SK-N-SH treated with all-trans-retinoic acid at 6 μM for 48 hours (cell line): Measurements from ENCODE around the gene ZNRF2.
"Not testable (repeated sequence)": the region's sequence is repeated elsewhere in the genome, so short reads cannot be mapped to it uniquely, and the experiment has no call there.

ENCODE experiments used
- ATAC-seq: fragments of 200-7000 bp; cut with Tn5 transposase; 3 replicates; pipeline ENCODE4 v1.9.1; 2020; ENCODE audit warnings: mild to moderate bottlenecking, moderate library complexity
- ARNTL ChIP-seq: fragments of 450-650 bp; formaldehyde crosslinking; IDR thresholded peaks from 2 replicates; pipeline ENCODE4 v1.5.0; 2020; ENCODE audit warnings: low read depth, mild to moderate bottlenecking, moderate library complexity, borderline replicate concordance
- BACH2 ChIP-seq: fragments of 250-450 bp; sonication (Bioruptor Pico); IDR thresholded peaks from 2 replicates; pipeline ENCODE4 v1.9.0; 2021; ENCODE audit warnings: mild to moderate bottlenecking, borderline replicate concordance
- CSDC2 ChIP-seq: fragments of 250-450 bp; sonication (Bioruptor Pico); IDR thresholded peaks from 2 replicates; pipeline ENCODE4 v1.5.0; 2020; ENCODE audit warnings: mild to moderate bottlenecking, moderate library complexity
- ESRRG ChIP-seq: fragments of 250-450 bp; sonication (Bioruptor Pico); IDR thresholded peaks from 2 replicates; pipeline ENCODE4 v1.6.1; 2021; ENCODE audit warnings: mild to moderate bottlenecking
- GLIS3 ChIP-seq: fragments of 250-450 bp; sonication (Bioruptor Pico); IDR thresholded peaks from 2 replicates; pipeline ENCODE4 v1.5.0; 2020; ENCODE audit warnings: mild to moderate bottlenecking, moderate library complexity
- ISL1 ChIP-seq: fragments of 250-450 bp; sonication (Bioruptor Pico); IDR thresholded peaks from 2 replicates; pipeline ENCODE4 v2.1.2; 2022; ENCODE audit warnings: mild to moderate bottlenecking, moderate library complexity
- OSR1 ChIP-seq: fragments of 250-450 bp; sonication (Bioruptor Pico); IDR thresholded peaks from 2 replicates; pipeline ENCODE4 v1.8.0; 2022; ENCODE audit warnings: moderate library complexity, mild to moderate bottlenecking, inconsistent platforms
- PPARA ChIP-seq: fragments of 250-450 bp; sonication (Bioruptor Pico); IDR thresholded peaks from 2 replicates; pipeline ENCODE4 v1.5.0; 2020; ENCODE audit warnings: mild to moderate bottlenecking, borderline replicate concordance
- RARB ChIP-seq: fragments of 250-450 bp; sonication (Bioruptor Pico); IDR thresholded peaks from 2 replicates; pipeline ENCODE4 v1.8.0; 2021; ENCODE audit warnings: mild to moderate bottlenecking, moderate library complexity
- TCF4 ChIP-seq: fragments of 250-450 bp; sonication (Bioruptor Pico); IDR thresholded peaks from 2 replicates; pipeline ENCODE4 v1.8.0; 2021; ENCODE audit warnings: mild to moderate bottlenecking, moderate library complexity, borderline replicate concordance
- TOX ChIP-seq: fragments of 250-450 bp; sonication (Bioruptor Pico); IDR thresholded peaks from 2 replicates; pipeline ENCODE4 v1.8.0; 2021; ENCODE audit warnings: mild to moderate bottlenecking, moderate library complexity, borderline replicate concordance
- ZC3H10 ChIP-seq: fragments of 250-450 bp; sonication (Bioruptor Pico); IDR thresholded peaks from 2 replicates; pipeline ENCODE4 v1.5.1; 2021; ENCODE audit warnings: mild to moderate bottlenecking, moderate library complexity
- ZFP30 ChIP-seq: fragments of 450-650 bp; formaldehyde crosslinking; IDR thresholded peaks from 2 replicates; pipeline ENCODE4 v1.5.0; 2022; ENCODE audit warnings: mild to moderate bottlenecking, moderate library complexity
- ZNF565 ChIP-seq: fragments of 450-650 bp; formaldehyde crosslinking; conservative IDR thresholded peaks from 2 replicates; pipeline ENCODE4 v1.5.0; 2020; ENCODE audit warnings: low read depth, mild to moderate bottlenecking, moderate library complexity
- ZNF70 ChIP-seq: fragments of 450-650 bp; formaldehyde crosslinking; IDR thresholded peaks from 2 replicates; pipeline ENCODE4 v1.5.0; 2020; ENCODE audit warnings: mild to moderate bottlenecking, moderate library complexity
- ZNF8 ChIP-seq: fragments of 450-650 bp; formaldehyde crosslinking; IDR thresholded peaks from 2 replicates; pipeline ENCODE4 v1.5.0; 2020; ENCODE audit warnings: mild to moderate bottlenecking, moderate library complexity
- TF ChIP-seq, protein P1 (sequence below): fragments of 250-450 bp; sonication (Bioruptor Pico); IDR thresholded peaks from 2 replicates; pipeline ENCODE4 v1.5.1; 2021; ENCODE audit warnings: mild to moderate bottlenecking, moderate library complexity
- TF ChIP-seq, protein P2 (sequence below): fragments of 250-450 bp; sonication (Bioruptor Pico); IDR thresholded peaks from 2 replicates; pipeline ENCODE4 v1.8.0; 2021; ENCODE audit warnings: low read depth, mild to moderate bottlenecking, moderate library complexity, borderline replicate concordance
- TF ChIP-seq, protein P3 (sequence below): fragments of 250-450 bp; sonication (Bioruptor Pico); IDR thresholded peaks from 2 replicates; pipeline ENCODE4 v1.8.0; 2020; ENCODE audit warnings: mild to moderate bottlenecking, moderate library complexity, borderline replicate concordance
- TF ChIP-seq, protein P4 (sequence below): fragments of 250-450 bp; sonication (Bioruptor Pico); IDR thresholded peaks from 2 replicates; pipeline ENCODE4 v1.5.1; 2020; ENCODE audit warnings: low read depth, mild to moderate bottlenecking, moderate library complexity

The ZNRF2 gene

DNA sequence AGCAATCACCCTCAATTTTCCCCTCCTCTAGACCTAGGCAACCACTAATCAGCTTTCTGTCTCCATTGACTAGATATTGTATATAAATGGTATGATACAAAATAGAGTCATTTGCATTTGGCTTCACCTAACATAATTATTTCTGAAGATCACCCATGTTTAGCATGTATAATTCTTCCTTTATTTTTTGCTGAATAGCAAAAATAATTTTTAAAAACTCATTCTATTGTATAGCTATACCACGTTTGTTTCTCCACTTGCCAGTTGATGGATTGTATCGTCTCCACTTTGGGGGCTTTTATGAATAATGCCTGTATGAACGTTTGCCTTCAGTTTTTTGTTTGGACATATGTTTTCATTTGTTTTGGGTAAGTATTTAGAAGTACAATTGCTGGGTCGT, 95.3 kb downstream of the ZNRF2 start:
- no peak for ATAC-seq

DNA sequence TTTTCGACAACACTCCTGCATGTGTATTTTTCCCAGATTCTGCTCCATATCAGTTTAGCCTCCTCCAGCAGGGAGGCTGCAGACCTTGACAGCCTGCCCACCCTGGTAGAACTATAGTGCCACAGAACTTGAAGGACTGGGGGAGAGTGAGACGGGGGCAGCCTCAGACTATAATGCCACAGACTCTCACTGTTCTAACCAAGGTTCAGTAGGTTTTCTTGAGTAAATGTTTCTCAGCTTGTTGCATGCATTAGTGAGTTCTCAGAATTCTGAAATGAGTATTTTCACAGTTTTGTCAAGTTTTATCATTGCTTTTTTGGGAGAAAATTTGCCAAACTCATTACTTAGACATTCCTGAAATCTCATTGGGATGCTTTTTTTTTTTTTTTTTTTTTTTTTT, 95.9 kb downstream of the ZNRF2 start:
- no peak for ATAC-seq
- no peak for TF ChIP-seq ZFP30 (CRISPR knock-in tag)
- no peak for TF ChIP-seq PPARA (CRISPR knock-in tag)
- TF ChIP-seq ZC3H10 (CRISPR knock-in tag): no peak
- TF ChIP-seq TOX: no peak
- TF ChIP-seq, protein P1, sequence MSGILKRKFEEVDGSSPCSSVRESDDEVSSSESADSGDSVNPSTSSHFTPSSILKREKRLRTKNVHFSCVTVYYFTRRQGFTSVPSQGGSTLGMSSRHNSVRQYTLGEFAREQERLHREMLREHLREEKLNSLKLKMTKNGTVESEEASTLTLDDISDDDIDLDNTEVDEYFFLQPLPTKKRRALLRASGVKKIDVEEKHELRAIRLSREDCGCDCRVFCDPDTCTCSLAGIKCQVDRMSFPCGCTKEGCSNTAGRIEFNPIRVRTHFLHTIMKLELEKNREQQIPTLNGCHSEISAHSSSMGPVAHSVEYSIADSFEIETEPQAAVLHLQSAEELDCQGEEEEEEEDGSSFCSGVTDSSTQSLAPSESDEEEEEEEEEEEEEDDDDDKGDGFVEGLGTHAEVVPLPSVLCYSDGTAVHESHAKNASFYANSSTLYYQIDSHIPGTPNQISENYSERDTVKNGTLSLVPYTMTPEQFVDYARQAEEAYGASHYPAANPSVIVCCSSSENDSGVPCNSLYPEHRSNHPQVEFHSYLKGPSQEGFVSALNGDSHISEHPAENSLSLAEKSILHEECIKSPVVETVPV (CRISPR knock-in tag): no peak
- TF ChIP-seq, protein P2, sequence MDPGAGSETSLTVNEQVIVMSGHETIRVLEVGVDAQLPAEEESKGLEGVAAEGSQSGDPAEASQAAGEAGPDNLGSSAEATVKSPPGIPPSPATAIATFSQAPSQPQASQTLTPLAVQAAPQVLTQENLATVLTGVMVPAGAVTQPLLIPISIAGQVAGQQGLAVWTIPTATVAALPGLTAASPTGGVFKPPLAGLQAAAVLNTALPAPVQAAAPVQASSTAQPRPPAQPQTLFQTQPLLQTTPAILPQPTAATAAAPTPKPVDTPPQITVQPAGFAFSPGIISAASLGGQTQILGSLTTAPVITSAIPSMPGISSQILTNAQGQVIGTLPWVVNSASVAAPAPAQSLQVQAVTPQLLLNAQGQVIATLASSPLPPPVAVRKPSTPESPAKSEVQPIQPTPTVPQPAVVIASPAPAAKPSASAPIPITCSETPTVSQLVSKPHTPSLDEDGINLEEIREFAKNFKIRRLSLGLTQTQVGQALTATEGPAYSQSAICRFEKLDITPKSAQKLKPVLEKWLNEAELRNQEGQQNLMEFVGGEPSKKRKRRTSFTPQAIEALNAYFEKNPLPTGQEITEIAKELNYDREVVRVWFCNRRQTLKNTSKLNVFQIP (CRISPR knock-in tag): no peak
- TF ChIP-seq GLIS3 (CRISPR knock-in tag): no peak
- TF ChIP-seq, protein P3, sequence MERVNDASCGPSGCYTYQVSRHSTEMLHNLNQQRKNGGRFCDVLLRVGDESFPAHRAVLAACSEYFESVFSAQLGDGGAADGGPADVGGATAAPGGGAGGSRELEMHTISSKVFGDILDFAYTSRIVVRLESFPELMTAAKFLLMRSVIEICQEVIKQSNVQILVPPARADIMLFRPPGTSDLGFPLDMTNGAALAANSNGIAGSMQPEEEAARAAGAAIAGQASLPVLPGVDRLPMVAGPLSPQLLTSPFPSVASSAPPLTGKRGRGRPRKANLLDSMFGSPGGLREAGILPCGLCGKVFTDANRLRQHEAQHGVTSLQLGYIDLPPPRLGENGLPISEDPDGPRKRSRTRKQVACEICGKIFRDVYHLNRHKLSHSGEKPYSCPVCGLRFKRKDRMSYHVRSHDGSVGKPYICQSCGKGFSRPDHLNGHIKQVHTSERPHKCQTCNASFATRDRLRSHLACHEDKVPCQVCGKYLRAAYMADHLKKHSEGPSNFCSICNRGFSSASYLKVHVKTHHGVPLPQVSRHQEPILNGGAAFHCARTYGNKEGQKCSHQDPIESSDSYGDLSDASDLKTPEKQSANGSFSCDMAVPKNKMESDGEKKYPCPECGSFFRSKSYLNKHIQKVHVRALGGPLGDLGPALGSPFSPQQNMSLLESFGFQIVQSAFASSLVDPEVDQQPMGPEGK (CRISPR knock-in tag): no peak
- no peak for TF ChIP-seq ZNF565 (CRISPR knock-in tag)
- TF ChIP-seq, protein P4, sequence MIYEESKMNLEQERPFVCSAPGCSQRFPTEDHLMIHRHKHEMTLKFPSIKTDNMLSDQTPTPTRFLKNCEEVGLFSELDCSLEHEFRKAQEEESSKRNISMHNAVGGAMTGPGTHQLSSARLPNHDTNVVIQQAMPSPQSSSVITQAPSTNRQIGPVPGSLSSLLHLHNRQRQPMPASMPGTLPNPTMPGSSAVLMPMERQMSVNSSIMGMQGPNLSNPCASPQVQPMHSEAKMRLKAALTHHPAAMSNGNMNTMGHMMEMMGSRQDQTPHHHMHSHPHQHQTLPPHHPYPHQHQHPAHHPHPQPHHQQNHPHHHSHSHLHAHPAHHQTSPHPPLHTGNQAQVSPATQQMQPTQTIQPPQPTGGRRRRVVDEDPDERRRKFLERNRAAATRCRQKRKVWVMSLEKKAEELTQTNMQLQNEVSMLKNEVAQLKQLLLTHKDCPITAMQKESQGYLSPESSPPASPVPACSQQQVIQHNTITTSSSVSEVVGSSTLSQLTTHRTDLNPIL (CRISPR knock-in tag): no peak
- TF ChIP-seq BACH2 (CRISPR knock-in tag): no peak

More for the DNA sequence above, 95.3 kb downstream of the ZNRF2 start:
- TF ChIP-seq PPARA (CRISPR knock-in tag): no peak
- TF ChIP-seq RARB (CRISPR knock-in tag): no peak
- TF ChIP-seq, protein P2 (CRISPR knock-in tag): no peak
- TF ChIP-seq TOX: no peak
- TF ChIP-seq ESRRG (CRISPR knock-in tag): no peak
- no peak for TF ChIP-seq ISL1 (CRISPR knock-in tag)
- no peak for TF ChIP-seq ZNF565 (CRISPR knock-in tag)
- no peak for TF ChIP-seq ZC3H10 (CRISPR knock-in tag)
- TF ChIP-seq ARNTL (CRISPR knock-in tag): no peak

DNA sequence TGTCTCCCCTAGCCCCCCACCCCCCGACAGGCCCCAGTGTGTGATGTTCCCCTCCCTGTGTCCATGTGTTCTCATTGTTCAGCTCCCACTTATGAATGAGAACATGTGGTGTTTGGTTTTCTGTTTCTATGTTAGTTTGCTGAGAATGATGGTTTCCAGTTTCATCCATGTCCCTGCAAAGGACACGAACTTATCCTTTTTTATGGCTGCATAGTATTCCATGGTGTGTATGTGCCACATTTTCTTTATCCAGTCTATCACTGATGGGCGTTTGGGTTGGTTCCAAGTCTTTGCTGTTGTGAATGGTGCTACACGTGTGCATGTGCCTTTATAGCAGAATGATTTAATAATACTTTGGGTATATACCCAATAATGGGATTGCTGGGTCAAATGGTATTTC, 96.4 kb downstream of the ZNRF2 start:
- not testable (repeated sequence) for ATAC-seq

DNA sequence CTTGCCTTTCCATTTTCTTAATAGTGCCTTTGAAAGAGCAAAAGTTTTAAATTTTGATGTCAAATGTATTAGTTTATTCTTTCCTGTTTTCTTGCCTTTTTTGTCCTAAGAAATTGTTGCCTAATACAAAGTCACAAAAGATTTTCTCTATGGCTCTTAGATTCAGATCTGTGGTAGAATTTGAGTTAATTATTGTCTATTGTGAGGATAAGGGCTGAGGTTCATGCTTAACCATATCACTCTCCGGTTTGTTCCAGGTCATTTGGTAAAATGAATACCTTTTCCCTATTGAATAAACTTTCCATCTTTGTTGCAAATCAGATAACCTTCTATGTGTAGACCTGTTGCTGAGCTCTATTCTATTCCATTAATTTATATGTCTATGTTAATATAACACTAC, 98.2 kb downstream of the ZNRF2 start:
- no peak for ATAC-seq
- TF ChIP-seq ESRRG (CRISPR knock-in tag) (no peak), OSR1 (CRISPR knock-in tag) (no peak), RARB (CRISPR knock-in tag) (no peak), CSDC2 (no peak), TCF4 (CRISPR knock-in tag) (no peak), ZC3H10 (CRISPR knock-in tag) (no peak), ARNTL (CRISPR knock-in tag) (no peak), TOX (no peak)

DNA sequence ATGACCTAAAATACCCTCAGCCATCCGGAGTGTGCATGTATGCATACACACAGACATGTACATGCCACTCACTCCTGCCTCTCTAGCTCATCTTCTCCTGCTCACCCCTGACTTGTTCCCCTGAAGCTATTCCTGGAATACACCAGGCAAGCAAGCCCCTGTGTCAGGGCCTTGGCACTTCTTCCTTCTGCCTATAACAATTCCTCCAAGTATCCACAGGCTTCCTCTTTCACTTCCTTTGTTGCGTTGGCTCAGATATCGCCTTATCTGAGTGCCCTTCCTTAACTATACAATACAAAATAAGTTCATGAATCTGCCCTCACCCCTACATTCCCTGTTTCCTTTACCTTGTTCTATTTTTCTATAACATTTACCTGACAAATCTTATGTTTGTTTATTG, 105.4 kb downstream of the ZNRF2 start:
- TF ChIP-seq ZNF70 (CRISPR knock-in tag): no peak
- TF ChIP-seq ZNF8 (CRISPR knock-in tag): no peak
- TF ChIP-seq PPARA (CRISPR knock-in tag): no peak
- TF ChIP-seq TCF4 (CRISPR knock-in tag): no peak
- no peak for TF ChIP-seq ZC3H10 (CRISPR knock-in tag)
- no peak for TF ChIP-seq BACH2 (CRISPR knock-in tag)
- no peak for TF ChIP-seq ZFP30 (CRISPR knock-in tag)
- no peak for TF ChIP-seq GLIS3 (CRISPR knock-in tag)
- TF ChIP-seq, protein P4 (CRISPR knock-in tag): no peak
- TF ChIP-seq, protein P2 (CRISPR knock-in tag): no peak
- TF ChIP-seq, all 23 proteins: peak for 0
- ATAC-seq: no peak
